CD8-positive, alpha-beta memory T cell (primary cell): ENCODE data around the gene OR52H1. TPM values are rescaled to one million over a fixed set of nuclear protein-coding genes. Genes with fewer than 3 reads are reported as not detected.
A peak's percentile ranks its signal among the peaks of the same experiment; 100 is the strongest.

Experiments used
- CTCF ChIA-PET: fragments of 350-600 bp; sonication (Branson Sonifier 250); formaldehyde crosslinking; loops from one replicate; lab custom pipeline; 2021; ENCODE audit warnings: antibody characterized with exemption; lab: Charles Lee
- POLR2A ChIA-PET: fragments of 350-600 bp; sonication (Branson Sonifier 250); formaldehyde crosslinking; loops from one replicate; lab custom pipeline; 2021; ENCODE audit warnings: antibody characterized with exemption; lab: Charles Lee
- DNase-seq, 5 donors: peaks; one replicate each; pipeline versions ENCODE4 v3.0.0 to v3.0.0-alpha.2; 2020 to 2022; ENCODE audit warnings: mixed read lengths in 1 of 5
- H3K27ac ChIP-seq: one replicate; pipeline ENCODE4 v1.7.0; 2013; ENCODE audit warnings: low read depth, mild to moderate bottlenecking, low read length, moderate library complexity
- H3K27me3 ChIP-seq: 2 replicates; pipeline ENCODE4 v1.7.0; 2013; ENCODE audit warnings: low read length, mild to moderate bottlenecking; ENCODE audit not compliant: insufficient read depth, poor library complexity, severe bottlenecking
- H3K36me3 ChIP-seq: 2 replicates; pipeline ENCODE4 v1.7.0; 2013; ENCODE audit warnings: mild to moderate bottlenecking, low read length, moderate library complexity; ENCODE audit not compliant: insufficient read depth
- H3K4me1 ChIP-seq: 2 replicates; pipeline ENCODE4 v1.7.0; 2013; ENCODE audit warnings: mild to moderate bottlenecking, low read length, moderate library complexity; ENCODE audit not compliant: insufficient read depth
- H3K4me3 ChIP-seq: 2 replicates; pipeline ENCODE4 v1.7.0; 2013; ENCODE audit warnings: mild to moderate bottlenecking, low read length
- H3K9me3 ChIP-seq: 2 replicates; pipeline ENCODE4 v1.7.0; 2013; ENCODE audit warnings: mild to moderate bottlenecking, low read length
- H3K27ac Mint-ChIP-seq, 8 donors: one replicate each; pipeline ENCODE4 v1.8.0; 2020 to 2021; ENCODE audit warnings: mixed read lengths in 8 of 8, mild to moderate bottlenecking in 6 of 8, inconsistent platforms in 3 of 8, moderate library complexity in 3 of 8
- H3K27me3 Mint-ChIP-seq, 2 donors: one replicate each; pipeline ENCODE4 v1.8.0; 2020 to 2021; ENCODE audit warnings: mixed read lengths in 2 of 2, mild to moderate bottlenecking in 1 of 2, moderate library complexity in 1 of 2
- H3K36me3 Mint-ChIP-seq, 3 donors: one replicate each; pipeline ENCODE4 v1.8.0; 2020 to 2021; ENCODE audit warnings: mixed read lengths in 3 of 3, inconsistent platforms in 1 of 3, mild to moderate bottlenecking in 1 of 3
- H3K4me1 Mint-ChIP-seq, 3 donors: one replicate each; pipeline ENCODE4 v1.8.0; 2020 to 2021; ENCODE audit warnings: mixed read lengths in 3 of 3, inconsistent platforms in 1 of 3, mild to moderate bottlenecking in 1 of 3
- H3K4me3 Mint-ChIP-seq, 7 donors: one replicate each; pipeline ENCODE4 v1.8.0; 2020 to 2021; ENCODE audit warnings: mixed read lengths in 7 of 7, mild to moderate bottlenecking in 6 of 7, moderate library complexity in 4 of 7, inconsistent platforms in 2 of 7
- H3K9me3 Mint-ChIP-seq, 5 donors: one replicate each; pipeline ENCODE4 v1.8.0; 2020 to 2022; ENCODE audit warnings: mixed read lengths in 5 of 5, mild to moderate bottlenecking in 3 of 5, moderate library complexity in 2 of 5, inconsistent platforms in 1 of 5
- polyA plus RNA-seq: library from polyadenylated mRNA; unstranded; fragments of 300-500 nt; fragmentation: Illumina TruSeq; gene quantifications from one replicate; pipeline ENCODE4 v1.2.3, GENCODE V29; 2021
- total RNA-seq, 2 experiments: library from RNA; stranded (reverse); gene quantifications; one replicate each; pipeline ENCODE4 v1.2.3, GENCODE V29; 2021

The OR52H1 gene
- total and polyA plus RNA-seq, 3 experiments from 2014 or later, result not detected

- Histone ChIP-seq H3K27ac (no peak overlapping the region), H3K27me3 (no peaks in the 10 kb centered on the region), H3K9me3 (no peaks in the 10 kb centered on the region), H3K4me1 (no peaks in the 10 kb centered on the region), H3K36me3 (no peaks in the 10 kb centered on the region), H3K4me3 (no peak overlapping the region)
- no peaks in the 10 kb centered on the region for H3K36me3 Mint-ChIP-seq
- no peaks in the 10 kb centered on the region for H3K4me1 Mint-ChIP-seq
- H3K27ac Mint-ChIP-seq, result no peak overlapping the region
- no peak overlapping the region for H3K4me3 Mint-ChIP-seq
- CTCF ChIA-PET, result no interaction called here
- no peak for DNase-seq
- peaks cover 6 to 11% of the 10 kb centered on the region in 2 donors for H3K27me3 Mint-ChIP-seq
- no peaks in the 10 kb centered on the region for H3K9me3 Mint-ChIP-seq
- POLR2A ChIA-PET, result no interaction called here
These were observed 39.7 kb downstream of the OR52H1 start for GRCh38 chr11:5508605-5509004.

- no peak overlapping the region for H3K4me3 Mint-ChIP-seq
- peaks cover 6 to 11% of the 10 kb centered on the region in 2 donors for H3K27me3 Mint-ChIP-seq
- ChIA-PET POLR2A (no interaction called here), CTCF (no interaction called here)
- Histone ChIP-seq H3K9me3 (no peaks in the 10 kb centered on the region), H3K27ac (no peak overlapping the region), H3K36me3 (no peaks in the 10 kb centered on the region), H3K4me3 (no peak overlapping the region), H3K27me3 (no peaks in the 10 kb centered on the region), H3K4me1 (no peaks in the 10 kb centered on the region)
- DNase-seq, result no peak
- H3K9me3 Mint-ChIP-seq, result no peaks in the 10 kb centered on the region
- no peaks in the 10 kb centered on the region for H3K36me3 Mint-ChIP-seq
- H3K4me1 Mint-ChIP-seq, result no peaks in the 10 kb centered on the region
- no peak overlapping the region for H3K27ac Mint-ChIP-seq
These were observed 40.4 kb downstream of the OR52H1 start for GRCh38 chr11:5507933-5508305.

- Histone ChIP-seq H3K4me3 (no peak overlapping the region), H3K36me3 (no peaks in the 10 kb centered on the region), H3K27ac (no peak overlapping the region), H3K9me3 (no peaks in the 10 kb centered on the region), H3K4me1 (no peaks in the 10 kb centered on the region), H3K27me3 (no peaks in the 10 kb centered on the region)
- no peaks in the 10 kb centered on the region for H3K4me1 Mint-ChIP-seq
- peaks cover 6 to 11% of the 10 kb centered on the region in 2 donors for H3K27me3 Mint-ChIP-seq
- H3K27ac Mint-ChIP-seq, result no peak overlapping the region
- no peaks in the 10 kb centered on the region for H3K36me3 Mint-ChIP-seq
- ChIA-PET CTCF (no interaction called here), POLR2A (no interaction called here)
- no peak for DNase-seq
- H3K9me3 Mint-ChIP-seq, result no peaks in the 10 kb centered on the region
- no peak overlapping the region for H3K4me3 Mint-ChIP-seq
These were observed 41.0 kb downstream of the OR52H1 start for GRCh38 chr11:5507177-5507932.

GRCh38 chr11:5505363-5506048 is 42.8 kb downstream of the OR52H1 start:
- peaks cover 6 to 16% of the 10 kb centered on the region in 2 donors for H3K27me3 Mint-ChIP-seq

GRCh38 chr11:5504403-5504921 is 43.9 kb downstream of the OR52H1 start:
- peaks cover 6 to 18% of the 10 kb centered on the region in 2 donors for H3K27me3 Mint-ChIP-seq
- H3K4me3 Mint-ChIP-seq, result no peak overlapping the region
- Histone ChIP-seq H3K4me1 (no peaks in the 10 kb centered on the region), H3K9me3 (no peaks in the 10 kb centered on the region), H3K4me3 (no peak overlapping the region), H3K36me3 (no peaks in the 10 kb centered on the region), H3K27me3 (no peaks in the 10 kb centered on the region), H3K27ac (peak overlapping the region; percentile 65)
- no peaks in the 10 kb centered on the region for H3K9me3 Mint-ChIP-seq
- POLR2A ChIA-PET, result no interaction called here
- DNase-seq, result no peak
- H3K36me3 Mint-ChIP-seq, result no peaks in the 10 kb centered on the region
- CTCF ChIA-PET, result no interaction called here
- peak overlapping the region in 1 of 8 donors; percentile 28 for H3K27ac Mint-ChIP-seq
- no peaks in the 10 kb centered on the region for H3K4me1 Mint-ChIP-seq

More at GRCh38 chr11:5505363-5506048, 42.8 kb downstream of the OR52H1 start:
- Mint-ChIP-seq H3K36me3 (no peaks in the 10 kb centered on the region), H3K9me3 (no peaks in the 10 kb centered on the region), H3K4me1 (no peaks in the 10 kb centered on the region), H3K4me3 (no peak overlapping the region), H3K27ac (no peak overlapping the region)
- no peaks in the 10 kb centered on the region for H3K9me3 ChIP-seq
- POLR2A ChIA-PET, result no interaction called here
- no peak for DNase-seq
- peak overlapping the region; percentile 65 for H3K27ac ChIP-seq
- H3K4me3 ChIP-seq, result no peak overlapping the region
- no peaks in the 10 kb centered on the region for H3K27me3 ChIP-seq
- H3K36me3 ChIP-seq, result no peaks in the 10 kb centered on the region
- H3K4me1 ChIP-seq, result no peaks in the 10 kb centered on the region
- CTCF ChIA-PET, result no interaction called here

- H3K36me3 Mint-ChIP-seq, result no peaks in the 10 kb centered on the region
- no peak for DNase-seq
- H3K9me3 ChIP-seq, result no peaks in the 10 kb centered on the region
- H3K36me3 ChIP-seq, result no peaks in the 10 kb centered on the region
- H3K27ac Mint-ChIP-seq, result no peak overlapping the region
- no peaks in the 10 kb centered on the region for H3K4me1 Mint-ChIP-seq
- no peak overlapping the region for H3K4me3 Mint-ChIP-seq
- H3K27ac ChIP-seq, result no peak overlapping the region
- H3K27me3 ChIP-seq, result no peaks in the 10 kb centered on the region
- H3K27me3 Mint-ChIP-seq, result peaks cover 3 to 10% of the 10 kb centered on the region in 2 donors
- H3K4me3 ChIP-seq, result no peak overlapping the region
- no peaks in the 10 kb centered on the region for H3K4me1 ChIP-seq
- POLR2A ChIA-PET, result no interaction called here
- CTCF ChIA-PET, result no interaction called here
- no peaks in the 10 kb centered on the region for H3K9me3 Mint-ChIP-seq
These were observed 47.9 kb downstream of the OR52H1 start for GRCh38 chr11:5500393-5500801.

GRCh38 chr11:5499671-5500070 is 48.7 kb downstream of the OR52H1 start:
- no peaks in the 10 kb centered on the region for H3K4me1 ChIP-seq
- H3K4me3 ChIP-seq, result no peak overlapping the region
- H3K27me3 Mint-ChIP-seq, result peaks cover 3 to 10% of the 10 kb centered on the region in 2 donors
- no peaks in the 10 kb centered on the region for H3K9me3 ChIP-seq
- DNase-seq, result no peak
- H3K4me1 Mint-ChIP-seq, result no peaks in the 10 kb centered on the region
- H3K4me3 Mint-ChIP-seq, result no peak overlapping the region
- H3K36me3 Mint-ChIP-seq, result no peaks in the 10 kb centered on the region
- H3K27ac ChIP-seq, result no peak overlapping the region
- ChIA-PET CTCF (no interaction called here), POLR2A (no interaction called here)
- H3K27me3 ChIP-seq, result no peaks in the 10 kb centered on the region
- H3K9me3 Mint-ChIP-seq, result no peaks in the 10 kb centered on the region
- H3K27ac Mint-ChIP-seq, result no peak overlapping the region
- H3K36me3 ChIP-seq, result no peaks in the 10 kb centered on the region
